TTC549 (cell line): ENCODE measurements around the gene ARHGAP10.
"Not testable (repeated sequence)": the region's sequence is repeated elsewhere in the genome, so short reads cannot be mapped to it uniquely, and the experiment has no call there.

Experiments
- FAIRE-seq: peaks from 2 replicates; lab custom pipeline; 2012; peaks lifted over from hg19 to GRCh38; lab: Jason Lieb, UNC

ARHGAP10 gene

DNA sequence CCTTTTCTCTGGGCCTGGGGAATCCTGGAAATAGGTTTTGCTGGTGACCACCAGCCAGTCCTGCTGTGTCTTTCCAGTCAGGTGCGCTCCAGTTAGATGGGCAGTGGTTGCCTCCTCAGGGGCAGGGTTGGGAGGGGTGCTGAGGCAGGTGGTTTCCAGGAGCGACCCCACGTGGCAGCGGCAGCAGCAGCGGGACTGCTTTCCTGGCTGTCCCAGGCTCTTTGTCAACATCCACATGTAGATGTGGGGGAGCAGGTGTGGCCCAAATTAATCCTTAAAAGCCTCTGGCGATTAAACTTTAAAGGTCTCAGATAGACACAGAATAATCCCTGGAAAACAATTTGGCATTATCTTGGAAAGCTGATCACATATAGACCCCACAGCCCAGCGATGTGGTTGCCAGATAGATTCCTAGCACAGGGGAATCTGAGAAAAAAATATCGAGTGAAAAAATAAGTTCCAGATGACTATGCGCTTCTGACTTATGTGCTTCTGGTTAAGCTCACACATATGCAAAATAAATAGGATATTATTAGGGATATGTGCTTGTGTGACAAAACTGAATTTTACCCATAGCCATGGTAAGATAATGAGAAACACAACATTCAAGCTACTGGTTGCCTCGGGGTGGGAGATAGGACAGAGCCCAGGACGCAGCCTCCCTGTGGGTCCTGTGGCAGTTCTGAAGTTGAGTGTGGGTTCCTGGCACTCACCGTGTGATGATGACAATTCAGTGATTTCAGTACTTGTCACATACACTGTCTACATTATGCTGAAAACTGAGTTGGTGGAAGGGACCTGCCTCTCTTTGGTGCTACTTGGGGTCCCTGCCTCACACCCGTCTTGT is 336.4 kb downstream of the ARHGAP10 start:
- FAIRE-seq: no peak

DNA sequence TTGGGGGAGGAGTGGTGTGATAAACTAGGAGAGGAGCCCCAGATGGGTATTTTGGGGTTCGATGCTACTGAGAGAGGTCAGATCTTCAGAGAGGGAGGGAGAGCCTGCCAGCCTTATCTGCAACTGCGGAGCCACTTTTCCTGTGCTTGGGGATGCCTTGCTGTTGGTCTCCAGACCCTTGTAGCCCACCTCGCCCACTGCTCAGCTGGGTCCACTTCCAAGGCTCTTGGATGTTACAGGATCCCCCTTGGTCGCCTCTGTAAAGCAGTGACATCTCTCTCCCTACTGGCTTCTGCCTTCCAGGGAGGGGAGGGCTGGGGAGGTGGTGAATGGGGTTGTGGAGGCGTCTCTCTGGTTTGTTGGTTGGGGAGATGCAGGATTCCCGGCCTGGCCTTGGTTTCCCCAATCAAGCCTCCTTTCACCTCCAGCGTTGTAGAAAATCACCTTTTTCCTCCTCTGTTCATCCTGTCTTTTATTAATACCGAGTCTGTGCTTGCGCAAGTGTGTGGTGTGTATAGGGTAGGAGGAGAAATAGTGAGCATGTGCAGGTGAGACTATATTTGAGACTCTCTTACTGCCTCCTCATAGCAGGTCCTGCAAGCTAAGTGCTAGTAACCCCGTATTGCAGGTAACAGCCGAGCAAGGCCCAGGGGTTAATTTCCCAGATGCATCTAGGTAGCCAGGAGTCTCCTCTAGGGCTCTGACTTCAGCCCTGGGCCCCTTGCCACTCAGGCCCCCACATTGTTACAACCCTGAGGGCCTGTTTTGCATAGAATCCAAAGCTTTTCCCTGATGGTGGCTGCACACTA is 337.4 kb downstream of the ARHGAP10 start:
- no peak for FAIRE-seq

DNA sequence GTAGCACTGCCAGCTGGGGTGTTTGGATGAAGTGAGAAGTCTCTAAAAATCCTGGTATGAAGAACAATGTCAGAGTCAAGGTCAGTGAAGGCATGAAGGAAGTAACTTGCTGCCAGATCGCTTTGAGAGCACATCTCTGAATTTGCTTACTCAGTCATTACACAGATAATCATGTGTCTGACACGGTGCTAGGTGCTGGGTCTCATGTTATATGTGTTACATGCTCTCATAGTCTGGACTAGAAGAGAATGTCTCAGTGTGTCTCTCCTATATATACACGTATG is 337.9 kb downstream of the ARHGAP10 start:
- no peak for FAIRE-seq

DNA sequence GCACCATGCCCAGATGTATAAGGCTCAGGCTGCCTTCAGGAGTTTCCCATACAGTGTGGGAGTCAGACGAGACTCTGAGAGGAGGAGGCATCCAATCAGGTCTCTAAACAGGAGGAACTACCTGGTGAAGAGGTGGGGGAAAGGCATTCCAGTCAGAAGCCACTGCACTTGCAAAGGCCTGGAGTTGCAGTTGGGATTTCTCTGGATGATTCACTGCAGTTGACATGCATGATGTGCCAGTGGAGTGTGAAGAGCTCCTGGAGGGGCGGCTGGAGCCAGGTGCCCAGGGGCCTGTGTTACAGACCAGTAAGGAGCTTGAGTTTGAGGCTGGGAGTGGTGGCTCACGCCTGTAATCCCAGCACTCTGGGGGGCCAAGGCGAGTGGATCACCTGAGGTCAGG is 339.1 kb downstream of the ARHGAP10 start:
- no peak for FAIRE-seq

DNA sequence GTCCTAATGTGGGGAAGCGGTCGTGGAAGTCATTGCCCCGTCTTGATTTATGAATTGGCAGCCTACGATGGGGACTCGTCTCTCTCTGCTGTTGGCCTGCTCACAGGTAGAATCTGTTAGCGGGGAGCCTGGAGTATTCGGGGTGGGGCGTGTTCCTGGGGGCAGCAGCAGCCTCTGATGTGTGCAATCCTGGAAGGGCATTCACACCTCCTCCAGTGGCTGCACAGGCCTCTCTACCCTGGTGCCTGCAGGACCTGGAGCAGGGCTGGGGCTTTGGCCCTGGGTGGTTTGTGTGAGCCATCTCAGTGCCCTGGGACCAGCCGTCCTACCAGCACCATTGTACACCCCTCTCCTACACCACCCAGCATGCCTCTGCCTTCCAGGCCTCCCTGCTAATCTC is 340.9 kb downstream of the ARHGAP10 start:
- no peak for FAIRE-seq

DNA sequence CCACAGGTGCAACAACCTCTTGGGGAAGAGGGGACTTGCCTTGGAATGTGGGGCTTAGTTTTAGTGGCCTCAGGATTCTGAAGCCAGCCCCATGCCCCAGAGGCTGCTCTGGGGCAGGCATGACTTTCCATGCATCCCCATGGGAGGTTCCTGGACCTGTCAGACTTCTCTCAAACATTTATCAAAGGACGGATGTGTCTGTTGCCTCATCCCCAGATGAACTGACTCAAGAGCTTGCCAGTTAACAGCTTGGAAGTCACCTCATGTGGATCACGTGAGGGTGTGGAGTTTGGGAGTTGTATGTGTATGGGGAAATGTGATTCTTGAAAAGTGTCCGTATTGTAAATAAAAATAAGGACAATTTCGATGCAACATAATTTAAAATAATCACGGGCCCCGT is 341.5 kb downstream of the ARHGAP10 start:
- no peak for FAIRE-seq

DNA sequence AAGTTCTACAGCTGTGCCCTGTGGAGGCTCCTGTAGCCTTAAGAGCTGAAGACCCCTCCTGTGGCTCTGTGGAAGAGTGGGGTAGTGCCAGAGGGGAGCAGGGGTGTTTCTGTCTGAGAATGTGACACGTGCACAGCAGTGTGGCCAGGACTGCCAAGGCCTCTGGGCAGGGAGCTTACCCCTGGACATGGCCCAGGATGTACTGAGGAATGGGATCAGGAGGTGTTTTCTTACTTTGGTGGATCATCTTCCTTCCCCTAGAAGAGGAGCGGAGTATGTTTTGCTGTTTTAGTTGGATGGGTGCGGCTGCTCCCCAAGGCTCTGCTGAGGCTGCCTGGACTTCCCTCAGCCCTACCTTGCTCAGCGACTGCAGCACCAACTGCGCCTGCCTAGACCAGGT is 342.6 kb downstream of the ARHGAP10 start:
- no peak for FAIRE-seq

DNA sequence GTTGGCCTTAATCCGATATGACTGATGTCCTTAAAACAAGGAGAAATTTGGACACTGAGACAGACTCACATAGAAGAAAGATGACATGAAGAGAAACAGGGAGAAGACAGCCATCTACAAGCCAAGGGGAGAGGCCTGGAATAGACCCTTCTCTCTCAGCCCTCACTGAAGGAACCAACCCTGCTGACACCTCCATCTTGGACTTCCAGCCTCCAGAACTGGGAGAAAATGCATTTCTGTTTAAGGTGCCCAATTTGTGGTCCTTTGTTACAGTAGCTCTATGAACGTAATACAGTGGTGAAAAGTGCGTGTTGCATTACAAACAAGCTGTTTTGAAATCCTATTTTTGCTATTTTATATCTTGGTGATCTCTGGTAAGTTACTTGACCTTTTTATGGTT is 343.6 kb downstream of the ARHGAP10 start:
- FAIRE-seq: no peak

DNA sequence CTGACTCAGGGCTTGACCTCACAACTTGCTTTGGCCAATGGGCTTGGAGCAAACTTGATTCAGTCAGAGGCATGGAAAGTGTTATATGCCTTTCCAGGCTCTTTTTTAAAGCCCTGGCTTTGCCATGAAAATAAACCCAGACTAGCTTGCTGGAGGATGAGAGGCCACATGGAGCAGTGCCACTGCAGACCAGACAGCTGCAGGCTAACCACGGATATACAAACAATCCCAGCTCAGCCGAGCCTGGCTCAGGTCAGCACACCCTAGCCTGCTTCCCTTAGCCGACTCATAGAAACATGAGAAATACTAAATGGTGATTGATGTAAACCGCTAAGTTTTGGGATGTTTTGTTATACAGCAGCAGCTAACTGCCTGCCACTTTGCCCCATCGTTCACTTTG is 345.1 kb downstream of the ARHGAP10 start:
- no peak for FAIRE-seq

DNA sequence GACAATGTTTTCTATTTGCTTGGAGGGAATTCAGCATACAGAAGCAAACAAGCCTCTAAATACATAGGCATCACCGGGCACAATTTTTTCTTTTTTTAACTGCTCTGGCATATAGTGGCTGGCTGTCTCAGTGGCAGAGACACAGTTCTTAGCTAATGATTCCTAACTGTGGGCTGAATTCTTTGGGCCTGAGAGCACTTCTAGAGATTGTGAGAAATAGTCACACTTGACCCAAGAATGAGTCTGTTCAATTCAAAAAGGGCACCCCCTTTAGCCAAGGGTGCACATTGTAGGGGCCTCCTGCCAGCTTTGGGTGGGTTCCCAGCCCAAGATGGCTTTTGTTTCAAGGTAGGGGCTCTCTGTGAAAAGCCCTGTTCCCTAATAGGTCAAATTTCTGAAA is 345.7 kb downstream of the ARHGAP10 start:
- no peak for FAIRE-seq

DNA sequence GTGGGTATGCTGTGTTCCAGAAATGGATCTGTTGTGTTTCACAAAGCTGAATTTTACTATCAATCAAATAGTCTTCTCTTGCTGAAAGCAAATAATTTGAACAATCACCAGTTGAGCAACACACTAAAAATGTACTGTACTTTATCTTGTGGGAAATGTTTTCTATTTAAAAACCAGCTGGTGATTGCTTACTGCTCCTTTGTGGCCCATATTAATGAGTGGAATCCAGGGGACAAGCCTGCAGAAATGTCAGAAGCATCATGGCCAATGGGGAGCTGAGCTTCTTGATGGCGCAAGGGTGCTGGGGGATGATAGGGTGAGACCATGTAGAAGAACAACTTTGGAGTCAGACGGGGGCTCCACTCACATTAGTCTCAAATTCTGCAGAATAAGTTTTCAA is 346.2 kb downstream of the ARHGAP10 start:
- no peak for FAIRE-seq

DNA sequence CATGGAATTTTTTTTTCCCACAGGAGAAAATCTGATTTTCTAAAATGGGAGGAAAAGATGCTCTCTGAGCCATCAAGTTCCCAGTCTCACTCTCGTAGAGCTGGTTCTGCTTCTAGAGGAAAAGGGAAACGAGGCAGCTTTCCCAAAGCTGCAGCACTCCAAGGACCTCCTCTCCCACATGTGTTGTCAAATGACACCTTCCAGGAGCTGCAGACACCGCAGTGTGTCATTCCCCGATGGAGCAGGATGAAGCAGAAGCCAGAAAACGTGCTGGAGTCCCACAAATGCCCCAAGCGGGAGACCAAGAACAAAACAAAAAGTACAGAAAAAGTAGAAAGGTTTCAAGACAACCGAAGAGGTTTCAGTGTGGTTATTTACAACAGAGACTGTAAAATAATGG is 348.1 kb downstream of the ARHGAP10 start:
- FAIRE-seq: no peak

DNA sequence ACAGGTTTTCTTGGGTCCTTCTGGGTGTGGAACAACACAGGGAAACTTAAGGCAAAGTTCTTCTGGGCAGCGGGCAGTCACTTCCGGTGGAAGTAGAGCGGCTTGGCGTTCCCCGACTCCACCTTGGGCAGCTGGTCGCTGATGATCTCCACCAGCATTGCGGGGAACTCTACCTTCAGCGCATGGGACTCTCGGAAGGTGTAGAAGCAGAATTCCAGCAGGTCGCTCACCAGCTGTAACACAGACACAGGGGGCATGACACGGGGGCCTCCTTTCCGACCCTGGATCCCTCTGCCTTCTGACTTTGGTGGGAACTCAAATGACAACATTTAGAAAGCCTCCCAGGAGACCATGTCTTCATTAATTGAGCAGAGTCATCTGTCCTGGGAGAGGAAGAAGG is 349.4 kb downstream of the ARHGAP10 start:
- no peak for FAIRE-seq

DNA sequence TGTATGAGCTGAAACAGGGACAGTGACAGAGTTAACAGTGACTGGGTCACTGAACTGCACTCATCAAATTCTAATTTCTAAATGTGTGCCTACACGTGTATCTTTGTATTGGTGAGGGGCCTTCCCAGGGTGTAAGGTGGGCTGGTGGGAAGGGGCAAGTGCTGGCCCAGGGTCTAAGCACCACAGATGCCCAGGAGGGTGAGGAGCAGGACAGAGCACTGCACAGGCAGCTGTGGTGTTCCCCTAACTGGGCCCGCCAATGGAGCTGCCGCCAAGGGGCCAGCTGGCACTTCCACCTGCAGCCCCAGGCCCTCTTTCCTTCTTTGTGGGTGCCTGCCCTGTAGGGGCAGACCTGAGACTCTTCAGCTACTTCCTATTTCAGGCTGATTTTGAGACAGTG is 349.9 kb downstream of the ARHGAP10 start:
- no peak for FAIRE-seq

DNA sequence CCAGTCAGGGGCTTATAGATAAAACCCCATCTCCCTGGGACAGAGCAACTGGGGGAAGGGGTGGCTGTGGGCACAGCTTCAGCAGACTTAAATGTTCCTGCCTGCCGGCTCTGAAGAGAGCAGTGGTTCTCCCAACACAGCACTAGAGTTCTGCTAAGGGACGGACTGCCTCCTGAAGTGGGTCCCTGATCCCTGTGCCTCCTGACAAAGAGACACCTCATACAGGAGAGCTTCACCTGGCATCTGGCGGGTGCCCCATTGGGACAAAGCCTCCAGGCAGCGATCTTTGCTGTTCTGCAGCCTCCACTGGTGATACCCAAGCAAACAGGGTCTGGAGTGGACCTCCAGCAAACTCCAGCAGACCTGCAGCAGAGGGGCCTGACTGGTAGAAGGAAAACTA is 351.2 kb downstream of the ARHGAP10 start:
- FAIRE-seq: not testable (repeated sequence)

DNA sequence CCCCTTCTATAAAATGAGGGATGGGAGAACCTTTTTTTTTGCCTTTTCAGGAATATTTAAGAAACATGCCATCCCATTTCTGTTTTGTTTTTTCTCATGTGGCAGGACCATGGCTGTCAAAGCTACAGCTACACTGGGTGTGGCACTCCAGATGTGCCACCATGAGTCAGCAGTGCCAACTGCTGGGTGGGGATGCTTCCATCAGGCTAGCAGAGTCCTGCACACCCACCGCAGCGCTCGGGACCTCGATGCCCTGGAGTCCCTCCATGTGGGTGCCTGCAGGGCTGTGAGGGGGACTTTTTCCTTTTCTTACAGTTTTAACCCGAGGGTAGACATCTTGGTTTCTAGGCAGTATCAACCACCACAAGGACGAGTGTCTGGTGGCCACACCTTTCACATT is 357.7 kb downstream of the ARHGAP10 start:
- FAIRE-seq: no peak

DNA sequence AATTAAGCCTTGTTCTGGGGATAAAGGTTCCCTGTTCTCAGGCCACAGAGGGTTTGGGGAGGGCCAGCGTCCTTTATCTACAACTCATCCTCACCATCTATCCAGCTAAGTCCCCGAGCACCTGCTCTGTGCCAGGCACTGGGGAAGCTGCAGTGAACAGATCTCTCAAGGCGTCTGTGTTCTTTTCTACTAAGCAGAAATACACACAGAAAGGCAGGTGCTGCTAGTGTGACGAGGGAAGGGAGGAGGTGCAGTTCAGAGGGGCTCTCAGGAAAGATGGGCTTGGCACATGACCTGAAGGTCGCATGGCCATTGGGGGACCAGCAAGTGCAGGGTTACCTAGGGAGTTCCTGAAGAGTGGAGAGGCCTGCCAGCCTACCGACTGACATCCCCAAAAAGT is 358.1 kb downstream of the ARHGAP10 start:
- no peak for FAIRE-seq

DNA sequence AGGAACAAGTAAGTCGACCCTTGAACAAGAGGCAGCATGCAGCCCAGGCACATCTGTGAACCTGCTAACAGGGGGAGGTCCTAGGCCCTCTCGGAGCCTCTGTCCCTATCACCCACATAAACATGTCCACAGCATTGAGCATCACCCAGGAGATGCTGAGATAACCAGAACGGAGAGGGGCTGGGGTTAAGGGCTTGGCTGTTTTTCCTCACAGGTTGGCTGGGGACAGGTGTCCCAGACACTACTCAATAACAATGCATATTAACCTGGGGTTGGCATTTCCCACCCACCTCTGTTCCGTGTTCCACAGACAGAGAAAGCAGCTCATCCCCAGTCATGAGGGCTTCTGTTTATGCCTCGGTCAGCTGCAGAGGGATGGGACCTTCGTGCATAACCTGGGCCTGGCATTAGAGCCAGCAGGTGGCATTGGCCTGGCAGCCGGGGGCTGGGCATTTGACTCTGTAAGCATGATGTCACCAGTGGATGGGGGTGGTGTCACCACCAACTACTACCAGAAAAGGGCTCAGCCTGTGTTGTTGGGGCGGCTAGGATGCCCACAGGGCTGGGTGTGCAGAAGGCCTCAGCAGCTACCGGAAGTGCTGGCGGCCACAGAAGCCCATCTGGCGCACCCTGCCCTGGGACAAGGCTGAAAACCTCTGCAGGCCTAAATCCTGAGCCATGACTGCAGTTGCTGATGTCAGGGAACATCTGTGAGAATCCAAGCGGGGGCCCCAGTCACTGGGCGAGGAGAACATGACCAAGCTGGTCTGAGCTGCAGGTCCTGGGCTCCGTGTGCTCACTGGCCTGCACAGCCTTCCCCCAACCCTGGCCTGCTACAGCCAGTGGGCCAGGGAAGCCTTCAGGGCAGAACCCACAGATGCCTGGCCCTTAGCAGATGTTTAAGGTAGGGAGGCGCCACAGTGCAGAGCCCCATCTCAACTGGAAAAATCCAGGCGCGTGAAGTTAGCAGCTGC is 358.9 kb downstream of the ARHGAP10 start:
- no peak for FAIRE-seq

DNA sequence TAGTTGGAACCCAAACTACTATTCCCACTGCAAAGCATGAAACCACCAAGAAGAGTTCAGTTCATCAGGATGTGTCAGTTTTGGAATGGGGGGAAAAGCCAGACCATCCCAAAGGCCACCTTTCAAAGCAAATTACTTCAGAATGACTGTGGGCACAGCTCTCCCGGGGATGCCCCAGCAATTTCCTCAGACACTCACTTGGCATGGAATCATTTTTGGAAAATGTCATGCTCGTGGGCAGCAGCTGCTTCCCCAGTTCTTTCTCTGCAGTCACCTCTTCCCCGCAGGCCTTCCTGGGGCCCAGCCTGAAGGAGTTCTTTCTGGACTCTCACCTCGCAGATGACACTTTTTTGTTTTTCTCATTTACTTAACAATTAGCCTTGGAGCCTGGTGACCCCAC is 360.0 kb downstream of the ARHGAP10 start:
- FAIRE-seq: no peak

DNA sequence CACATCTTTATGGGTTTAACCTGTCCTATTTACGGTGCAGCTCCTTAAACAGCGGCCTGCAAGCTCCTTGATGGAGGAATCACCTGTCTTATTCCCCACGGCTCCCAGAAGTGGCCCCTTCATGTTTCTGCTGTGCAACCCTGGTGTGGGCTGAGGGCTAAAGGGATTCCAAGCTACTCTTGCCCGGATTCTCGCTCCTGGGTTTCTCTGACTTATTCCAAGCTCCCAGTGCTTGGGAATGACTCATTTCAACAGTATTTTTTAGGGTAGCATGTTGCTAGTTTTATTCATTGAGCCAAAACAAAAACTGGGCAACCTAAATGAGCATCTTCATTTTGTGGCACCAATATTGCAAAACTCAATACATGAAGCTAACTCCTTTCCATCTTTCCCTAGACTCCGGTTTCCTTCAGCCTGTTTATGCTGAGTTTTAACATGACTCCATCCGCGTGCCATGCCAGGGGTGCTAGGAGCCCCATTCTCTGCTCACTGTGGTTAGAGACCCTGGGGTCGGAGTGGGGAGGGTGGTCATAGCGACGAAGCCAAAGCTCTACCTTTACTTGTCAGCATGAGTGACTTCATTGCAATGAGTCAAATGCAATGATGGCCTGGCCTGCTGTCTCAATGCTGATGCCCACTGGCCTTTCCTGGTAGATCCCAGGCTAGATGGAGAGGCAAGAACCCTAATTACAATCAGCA is 360.6 kb downstream of the ARHGAP10 start:
- FAIRE-seq: no peak

DNA sequence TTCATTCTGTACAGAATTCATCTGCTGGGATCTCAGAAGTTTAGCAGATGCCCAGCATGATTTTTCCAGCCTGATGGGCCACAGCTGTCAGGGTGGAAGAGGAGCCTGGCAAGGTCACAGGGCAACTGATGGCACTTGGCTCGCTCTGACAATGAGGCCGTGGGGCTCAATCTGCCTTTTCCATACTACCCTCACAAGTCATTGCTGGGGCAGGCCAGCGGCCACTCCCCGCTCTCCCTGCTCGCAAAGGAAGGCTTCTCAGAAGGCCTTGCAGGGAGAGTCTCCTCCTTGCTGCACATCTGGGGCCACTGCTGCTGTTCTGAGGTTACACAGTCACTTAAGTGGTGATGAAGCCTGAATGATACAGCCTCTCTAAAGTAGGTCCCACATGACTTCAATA is 361.2 kb downstream of the ARHGAP10 start:
- FAIRE-seq: no peak

DNA sequence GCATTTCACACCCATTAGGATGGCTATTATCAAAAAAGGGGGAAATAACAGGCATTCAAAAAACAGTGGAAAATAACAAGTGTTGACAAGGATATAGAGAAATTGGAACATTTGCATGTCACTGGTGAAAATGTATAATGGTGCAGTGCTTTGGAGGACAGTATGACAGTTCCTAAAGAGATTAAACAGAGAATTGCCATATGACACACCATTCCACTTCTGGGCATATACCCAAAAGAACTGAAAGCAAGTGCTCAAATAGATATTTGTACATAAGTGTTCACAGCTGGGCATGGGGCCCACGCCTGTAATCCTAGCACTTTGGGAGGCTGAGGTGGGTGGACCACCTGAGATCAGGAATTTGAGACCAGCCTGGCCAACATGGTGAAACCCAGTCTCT is 362.3 kb downstream of the ARHGAP10 start:
- FAIRE-seq: no peak
